Measurements from ENCODE around the gene AGBL4. TPM values are rescaled to one million over a fixed set of nuclear protein-coding genes. Genes with fewer than 3 reads are reported as not detected.

AGBL4 gene
- polyA plus RNA-seq, 1 donor (not counting 4 experiments of a cell fraction or from before 2014, with no cell fraction given), result not detected

DNA sequence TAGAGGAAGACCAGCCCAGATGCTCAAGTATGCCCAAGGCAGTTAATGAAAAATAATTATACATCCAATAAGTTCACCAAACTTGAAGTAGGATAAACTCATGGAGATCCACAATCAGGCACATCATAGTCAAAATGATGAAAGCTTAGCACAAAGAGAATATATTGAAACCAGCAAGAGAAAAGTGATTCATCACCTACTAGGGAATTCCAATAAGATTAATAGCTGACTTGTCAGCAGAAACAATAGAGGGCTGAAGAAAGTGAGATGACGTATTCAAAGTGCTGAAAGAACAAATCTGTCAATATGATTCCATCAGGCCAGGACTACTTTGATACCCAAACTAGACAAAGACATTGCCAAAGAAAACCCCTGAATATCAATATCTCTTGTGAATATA is 995.4 kb downstream of the AGBL4 start:
- no peaks in the 10 kb centered on the region for H3K9me1 ChIP-seq (ENCODE audit: control insufficient read depth, extremely low read depth, insufficient read depth, low read length)
- no peaks in the 10 kb centered on the region for H3K36me3 ChIP-seq (ENCODE audit: control insufficient read depth in 2 of 2, extremely low read depth in 1 of 2, insufficient read depth in 2 of 2, low read length in 2 of 2)
- H3K79me2 ChIP-seq (ENCODE audit: control insufficient read depth, insufficient read depth, low read length), result no peaks in the 10 kb centered on the region
- no peaks in the 10 kb centered on the region for H3K9me3 ChIP-seq (ENCODE audit: control insufficient read depth, low read depth, low read length)
- TF ChIP-seq, protein P1, sequence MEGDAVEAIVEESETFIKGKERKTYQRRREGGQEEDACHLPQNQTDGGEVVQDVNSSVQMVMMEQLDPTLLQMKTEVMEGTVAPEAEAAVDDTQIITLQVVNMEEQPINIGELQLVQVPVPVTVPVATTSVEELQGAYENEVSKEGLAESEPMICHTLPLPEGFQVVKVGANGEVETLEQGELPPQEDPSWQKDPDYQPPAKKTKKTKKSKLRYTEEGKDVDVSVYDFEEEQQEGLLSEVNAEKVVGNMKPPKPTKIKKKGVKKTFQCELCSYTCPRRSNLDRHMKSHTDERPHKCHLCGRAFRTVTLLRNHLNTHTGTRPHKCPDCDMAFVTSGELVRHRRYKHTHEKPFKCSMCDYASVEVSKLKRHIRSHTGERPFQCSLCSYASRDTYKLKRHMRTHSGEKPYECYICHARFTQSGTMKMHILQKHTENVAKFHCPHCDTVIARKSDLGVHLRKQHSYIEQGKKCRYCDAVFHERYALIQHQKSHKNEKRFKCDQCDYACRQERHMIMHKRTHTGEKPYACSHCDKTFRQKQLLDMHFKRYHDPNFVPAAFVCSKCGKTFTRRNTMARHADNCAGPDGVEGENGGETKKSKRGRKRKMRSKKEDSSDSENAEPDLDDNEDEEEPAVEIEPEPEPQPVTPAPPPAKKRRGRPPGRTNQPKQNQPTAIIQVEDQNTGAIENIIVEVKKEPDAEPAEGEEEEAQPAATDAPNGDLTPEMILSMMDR (optimal IDR thresholded peaks at IDR 0.05 in 1 of 3, IDR thresholded peaks at IDR 0.05 in 1 of 3, conservative IDR thresholded peaks at IDR 0.05 in 1 of 3; ENCODE audit: extremely low read depth in 1 of 3, insufficient read depth in 2 of 3, low read length in 3 of 3), result no peak
- no peak for TF ChIP-seq EZH2 (IDR thresholded peaks at IDR 0.05; ENCODE audit: low read length)
- no peak overlapping the region for H3K4me3 ChIP-seq (ENCODE audit: control insufficient read depth in 2 of 3, extremely low read depth in 1 of 3, insufficient read depth in 2 of 3, low read depth in 1 of 3, low read length in 3 of 3)
- H3K27me3 ChIP-seq (ENCODE audit: control insufficient read depth, extremely low read depth, insufficient read depth, low read length), result no peaks in the 10 kb centered on the region
- dilution Hi-C loops (cut with MboI; ENCODE audit: extremely low pct_ligation_motif_present, low sequenced_read_pairs), result no loop called here
- H3K27ac ChIP-seq (ENCODE audit: control insufficient read depth, insufficient read depth, low read length), result no peak overlapping the region
- FAIRE-seq (no peak), DNase-seq (ENCODE audit: low read depth, low spot score) (no peak)
- no peak overlapping the region for H3K4me2 ChIP-seq (ENCODE audit: control insufficient read depth, extremely low read depth, insufficient read depth, low read depth, low read length)
- no peaks in the 10 kb centered on the region for H3K4me1 ChIP-seq (ENCODE audit: control insufficient read depth, extremely low read depth, insufficient read depth, low read length)
- H4K20me1 ChIP-seq (ENCODE audit: control insufficient read depth, extremely low read depth, insufficient read depth, low read length), result no peaks in the 10 kb centered on the region
- no peak overlapping the region for H2AFZ ChIP-seq (ENCODE audit: control insufficient read depth, low read length)
- H3K9ac ChIP-seq (ENCODE audit: control insufficient read depth, extremely low read depth, insufficient read depth, low read length), result no peak overlapping the region

DNA sequence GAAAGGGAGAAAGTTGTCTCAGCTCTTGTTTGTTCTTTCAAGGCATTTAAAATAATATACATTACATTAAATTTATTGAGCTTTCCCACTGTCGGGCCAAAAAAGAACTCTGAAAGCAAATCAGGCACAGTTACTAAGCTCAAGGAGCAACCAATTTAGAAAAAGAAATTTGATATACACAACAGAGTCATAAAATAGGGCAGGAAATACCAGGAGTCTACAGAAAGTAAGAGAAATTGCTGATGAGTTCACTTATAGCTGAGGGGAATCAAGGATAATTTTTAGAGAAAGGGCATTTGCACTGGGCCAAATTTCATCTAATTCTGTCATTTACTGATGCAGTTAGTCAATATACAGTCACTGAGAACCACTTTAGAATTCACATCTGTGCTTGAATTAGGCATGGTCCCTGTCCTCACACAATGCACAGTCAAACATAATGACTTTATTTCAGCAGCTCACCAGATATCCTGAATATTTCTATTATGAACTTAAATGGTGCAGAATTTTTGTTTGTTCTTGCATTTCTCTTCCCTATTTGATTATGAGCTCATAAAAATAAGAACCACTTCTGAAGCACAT is 997.4 kb downstream of the AGBL4 start:
- Histone ChIP-seq H3K79me2 (ENCODE audit: control insufficient read depth, insufficient read depth, low read length) (no peaks in the 10 kb centered on the region), H3K4me1 (ENCODE audit: control insufficient read depth, extremely low read depth, insufficient read depth, low read length) (no peaks in the 10 kb centered on the region), H3K4me2 (ENCODE audit: control insufficient read depth, extremely low read depth, insufficient read depth, low read depth, low read length) (no peak overlapping the region), H3K4me3 (ENCODE audit: control insufficient read depth in 2 of 3, extremely low read depth in 1 of 3, insufficient read depth in 2 of 3, low read depth in 1 of 3, low read length in 3 of 3) (no peak overlapping the region), H3K9me1 (ENCODE audit: control insufficient read depth, extremely low read depth, insufficient read depth, low read length) (no peaks in the 10 kb centered on the region), H3K27me3 (ENCODE audit: control insufficient read depth, extremely low read depth, insufficient read depth, low read length) (no peaks in the 10 kb centered on the region), H4K20me1 (ENCODE audit: control insufficient read depth, extremely low read depth, insufficient read depth, low read length) (no peaks in the 10 kb centered on the region), H3K9me3 (ENCODE audit: control insufficient read depth, low read depth, low read length) (no peaks in the 10 kb centered on the region), H3K27ac (ENCODE audit: control insufficient read depth, insufficient read depth, low read length) (no peak overlapping the region), H3K36me3 (ENCODE audit: control insufficient read depth in 2 of 2, extremely low read depth in 1 of 2, insufficient read depth in 2 of 2, low read length in 2 of 2) (no peaks in the 10 kb centered on the region), H2AFZ (ENCODE audit: control insufficient read depth, low read length) (no peak overlapping the region), H3K9ac (ENCODE audit: control insufficient read depth, extremely low read depth, insufficient read depth, low read length) (no peak overlapping the region)
- TF ChIP-seq, protein P1 (optimal IDR thresholded peaks at IDR 0.05 in 1 of 3, IDR thresholded peaks at IDR 0.05 in 1 of 3, conservative IDR thresholded peaks at IDR 0.05 in 1 of 3; ENCODE audit: extremely low read depth in 1 of 3, insufficient read depth in 2 of 3, low read length in 3 of 3), result no peak
- TF ChIP-seq EZH2 (IDR thresholded peaks at IDR 0.05; ENCODE audit: low read length), result no peak
- DNase-seq (ENCODE audit: low read depth, low spot score), result no peak
- dilution Hi-C loops (cut with MboI; ENCODE audit: extremely low pct_ligation_motif_present, low sequenced_read_pairs), result no loop called here
- no peak for FAIRE-seq

All from keratinocyte (primary cell).